ENCODE data around the gene AWAT2.

Gene AWAT2

DNA sequence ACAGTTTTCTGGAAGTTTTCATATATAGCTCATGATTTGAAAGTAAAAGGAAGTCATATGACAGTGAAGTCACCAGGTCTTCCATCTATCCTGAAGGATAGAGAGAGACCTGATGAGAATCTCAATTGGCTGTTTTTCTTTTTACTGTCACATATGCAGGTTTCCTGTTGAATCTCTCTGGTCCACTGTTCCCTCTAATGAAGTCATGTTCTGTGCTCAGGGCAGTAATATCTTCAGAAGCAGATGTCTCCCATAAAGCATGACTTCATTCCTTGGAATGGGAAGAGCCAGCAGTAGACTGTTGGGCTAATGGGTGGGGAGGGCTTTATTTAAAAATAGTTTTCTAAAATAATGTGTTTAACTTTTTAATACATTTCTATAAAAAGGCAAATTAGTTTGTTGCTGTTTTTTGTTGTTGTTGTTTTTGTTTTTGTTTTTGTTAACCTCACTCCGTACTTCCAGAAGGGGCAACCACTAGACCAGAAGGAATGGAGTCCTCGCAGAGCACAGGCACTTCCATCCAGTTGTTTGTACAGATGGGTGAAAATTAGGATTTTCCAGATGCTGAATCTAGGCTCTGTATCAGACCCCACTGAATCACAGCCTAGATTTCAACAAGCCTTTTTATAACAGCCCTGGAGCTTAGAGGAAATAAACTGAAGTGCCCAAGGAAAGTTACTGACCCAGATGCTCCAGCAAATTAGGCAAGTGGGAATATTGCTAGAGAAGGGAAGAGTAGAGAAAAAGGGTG, 54.2 kb downstream of the AWAT2 start:
- TF ChIP-seq, protein P1, sequence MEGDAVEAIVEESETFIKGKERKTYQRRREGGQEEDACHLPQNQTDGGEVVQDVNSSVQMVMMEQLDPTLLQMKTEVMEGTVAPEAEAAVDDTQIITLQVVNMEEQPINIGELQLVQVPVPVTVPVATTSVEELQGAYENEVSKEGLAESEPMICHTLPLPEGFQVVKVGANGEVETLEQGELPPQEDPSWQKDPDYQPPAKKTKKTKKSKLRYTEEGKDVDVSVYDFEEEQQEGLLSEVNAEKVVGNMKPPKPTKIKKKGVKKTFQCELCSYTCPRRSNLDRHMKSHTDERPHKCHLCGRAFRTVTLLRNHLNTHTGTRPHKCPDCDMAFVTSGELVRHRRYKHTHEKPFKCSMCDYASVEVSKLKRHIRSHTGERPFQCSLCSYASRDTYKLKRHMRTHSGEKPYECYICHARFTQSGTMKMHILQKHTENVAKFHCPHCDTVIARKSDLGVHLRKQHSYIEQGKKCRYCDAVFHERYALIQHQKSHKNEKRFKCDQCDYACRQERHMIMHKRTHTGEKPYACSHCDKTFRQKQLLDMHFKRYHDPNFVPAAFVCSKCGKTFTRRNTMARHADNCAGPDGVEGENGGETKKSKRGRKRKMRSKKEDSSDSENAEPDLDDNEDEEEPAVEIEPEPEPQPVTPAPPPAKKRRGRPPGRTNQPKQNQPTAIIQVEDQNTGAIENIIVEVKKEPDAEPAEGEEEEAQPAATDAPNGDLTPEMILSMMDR (IDR thresholded peaks at IDR 0.05; ENCODE audit: extremely low read depth, insufficient read depth, missing control alignments): no peak
- no peak for DNase-seq (ENCODE audit: low spot score)
- in situ Hi-C loops (cut with MboI; ENCODE audit: low pct_unique_long_range_greater_than_20kb, low sequenced_read_pairs, unreplicated experiment): no loop called here

DNA sequence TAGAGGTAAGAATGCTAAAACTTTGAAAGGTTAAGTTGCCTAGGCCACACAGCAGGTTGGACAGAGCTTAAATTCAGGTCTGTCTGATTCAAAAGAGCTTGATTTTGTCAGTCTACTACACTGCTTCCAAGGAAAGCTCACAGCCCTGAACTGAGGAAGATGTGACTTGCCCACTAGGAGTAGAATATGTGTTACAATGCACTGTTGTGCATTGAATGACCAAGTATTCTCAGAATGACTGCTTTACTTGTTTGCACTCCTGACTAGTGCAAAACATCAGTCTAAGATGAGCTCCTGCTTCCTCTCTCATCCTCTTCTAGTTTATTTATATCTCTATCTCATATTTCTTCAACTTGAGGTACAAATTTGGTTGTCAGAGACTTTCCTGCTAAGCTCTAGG, 56.2 kb downstream of the AWAT2 start:
- DNase-seq (ENCODE audit: low spot score): no peak
- TF ChIP-seq, protein P1 (IDR thresholded peaks at IDR 0.05; ENCODE audit: extremely low read depth, insufficient read depth, missing control alignments): no peak
- in situ Hi-C loops (cut with MboI; ENCODE audit: low pct_unique_long_range_greater_than_20kb, low sequenced_read_pairs, unreplicated experiment): no loop called here

- TF ChIP-seq, protein P1 (IDR thresholded peaks at IDR 0.05; ENCODE audit: extremely low read depth, insufficient read depth, missing control alignments): no peak
- no peak for DNase-seq (ENCODE audit: low spot score)
- in situ Hi-C loops (cut with MboI; ENCODE audit: low pct_unique_long_range_greater_than_20kb, low sequenced_read_pairs, unreplicated experiment): no loop called here
Observed at GRCh38 chrX:69991685-69992084, 58.1 kb downstream of the AWAT2 start.

Measured in GM13977 (cell line).